ENCODE measurements around the gene SAPCD2.

SAPCD2 gene

GRCh38 chr9:137052998-137053943 is 17.1 kb downstream of the SAPCD2 start:
- no peak for TF ChIP-seq CTCF (IDR thresholded peaks at IDR 0.05; ENCODE audit: low read depth, low read length)
- DNase-seq = no peak
- Histone ChIP-seq H3K9me3 (ENCODE audit: severe bottlenecking) (no peaks in the 10 kb centered on the region), H3K27me3 (ENCODE audit: insufficient read depth, low read depth, severe bottlenecking) (peaks cover 9% of the 10 kb centered on the region), H3K4me3 (ENCODE audit: low read depth, low read length) (no peak overlapping the region), H3K36me3 (no peaks in the 10 kb centered on the region), H3K27ac (no peak overlapping the region)

GRCh38 chr9:137052293-137052692 is 18.1 kb downstream of the SAPCD2 start:
- H3K4me3 ChIP-seq (ENCODE audit: low read depth, low read length) = no peak overlapping the region
- TF ChIP-seq CTCF (IDR thresholded peaks at IDR 0.05; ENCODE audit: low read depth, low read length) = no peak
- H3K36me3 ChIP-seq = no peaks in the 10 kb centered on the region
- H3K9me3 ChIP-seq (ENCODE audit: severe bottlenecking) = no peaks in the 10 kb centered on the region
- DNase-seq = no peak
- H3K27ac ChIP-seq = no peak overlapping the region
- peaks cover 9% of the 10 kb centered on the region for H3K27me3 ChIP-seq (ENCODE audit: insufficient read depth, low read depth, severe bottlenecking)

GRCh38 chr9:137051145-137051724 is 19.1 kb downstream of the SAPCD2 start:
- Histone ChIP-seq H3K4me3 (ENCODE audit: low read depth, low read length) (no peak overlapping the region), H3K9me3 (ENCODE audit: severe bottlenecking) (no peaks in the 10 kb centered on the region), H3K27me3 (ENCODE audit: insufficient read depth, low read depth, severe bottlenecking) (peaks cover 9% of the 10 kb centered on the region), H3K27ac (no peak overlapping the region), H3K36me3 (no peaks in the 10 kb centered on the region)
- DNase-seq = no peak
- no peak for TF ChIP-seq CTCF (IDR thresholded peaks at IDR 0.05; ENCODE audit: low read depth, low read length)

GRCh38 chr9:137050570-137050969 is 19.8 kb downstream of the SAPCD2 start:
- Histone ChIP-seq H3K9me3 (ENCODE audit: severe bottlenecking) (no peaks in the 10 kb centered on the region), H3K36me3 (no peaks in the 10 kb centered on the region), H3K27me3 (ENCODE audit: insufficient read depth, low read depth, severe bottlenecking) (peaks cover 9% of the 10 kb centered on the region)

More at GRCh38 chr9:137050570-137050969, 19.8 kb downstream of the SAPCD2 start:
- TF ChIP-seq CTCF (IDR thresholded peaks at IDR 0.05; ENCODE audit: low read depth, low read length) = no peak
- no peak overlapping the region for H3K4me3 ChIP-seq (ENCODE audit: low read depth, low read length)
- DNase-seq = no peak
- H3K27ac ChIP-seq = no peak overlapping the region
